ENCODE results near the gene AK9. TPM values are rescaled to one million over a fixed set of nuclear protein-coding genes. Genes with fewer than 3 reads are reported as not detected.

The AK9 gene
- total RNA-seq, 1 experiment from 2014 or later: 2.3 TPM

DNA sequence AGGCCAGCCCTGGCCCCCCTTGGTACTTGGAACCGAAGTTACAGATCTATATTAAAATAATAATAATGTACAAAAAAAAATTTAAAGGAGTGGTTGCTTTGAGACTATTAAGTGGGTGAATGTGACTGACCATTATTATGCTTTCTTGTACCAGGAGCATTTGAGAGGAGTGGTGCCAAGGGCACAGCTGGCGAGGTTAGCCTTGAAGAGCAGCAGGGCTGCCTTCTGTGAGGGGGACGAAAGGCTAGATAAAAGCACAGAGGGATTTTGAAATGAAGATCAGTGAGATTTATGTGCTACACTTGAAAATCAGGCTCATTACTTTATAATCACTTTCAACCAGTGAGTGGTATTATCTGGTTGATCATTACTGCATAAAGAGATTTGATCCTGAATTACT is 48.7 kb upstream of the AK9 start:
- Histone ChIP-seq H3K36me3 (ENCODE audit: control insufficient read depth, insufficient read depth, low read length) (no peaks in the 10 kb centered on the region), H3K27ac (ENCODE audit: low read length) (no peak overlapping the region), H3K9me3 (ENCODE audit: control insufficient read depth, insufficient read depth, low read depth, low read length) (no peaks in the 10 kb centered on the region), H3K4me3 (ENCODE audit: low read depth in 2 of 2, low read length in 2 of 2) (no peak overlapping the region), H3K4me1 (ENCODE audit: control insufficient read depth, insufficient read depth, low read length) (no peaks in the 10 kb centered on the region), H3K27me3 (ENCODE audit: control insufficient read depth, insufficient read depth, low read length) (no peaks in the 10 kb centered on the region)
- BruUV-seq (replicated peaks): no TSS peak
- ATAC-seq (no peak), DNase-seq (ENCODE audit: low read depth, low spot score) (no peak)
- in situ Hi-C loops (cut with HindIII; ENCODE audit: low pct_unique_long_range_greater_than_20kb, low sequenced_read_pairs): no loop called here
- TF ChIP-seq, protein P1, sequence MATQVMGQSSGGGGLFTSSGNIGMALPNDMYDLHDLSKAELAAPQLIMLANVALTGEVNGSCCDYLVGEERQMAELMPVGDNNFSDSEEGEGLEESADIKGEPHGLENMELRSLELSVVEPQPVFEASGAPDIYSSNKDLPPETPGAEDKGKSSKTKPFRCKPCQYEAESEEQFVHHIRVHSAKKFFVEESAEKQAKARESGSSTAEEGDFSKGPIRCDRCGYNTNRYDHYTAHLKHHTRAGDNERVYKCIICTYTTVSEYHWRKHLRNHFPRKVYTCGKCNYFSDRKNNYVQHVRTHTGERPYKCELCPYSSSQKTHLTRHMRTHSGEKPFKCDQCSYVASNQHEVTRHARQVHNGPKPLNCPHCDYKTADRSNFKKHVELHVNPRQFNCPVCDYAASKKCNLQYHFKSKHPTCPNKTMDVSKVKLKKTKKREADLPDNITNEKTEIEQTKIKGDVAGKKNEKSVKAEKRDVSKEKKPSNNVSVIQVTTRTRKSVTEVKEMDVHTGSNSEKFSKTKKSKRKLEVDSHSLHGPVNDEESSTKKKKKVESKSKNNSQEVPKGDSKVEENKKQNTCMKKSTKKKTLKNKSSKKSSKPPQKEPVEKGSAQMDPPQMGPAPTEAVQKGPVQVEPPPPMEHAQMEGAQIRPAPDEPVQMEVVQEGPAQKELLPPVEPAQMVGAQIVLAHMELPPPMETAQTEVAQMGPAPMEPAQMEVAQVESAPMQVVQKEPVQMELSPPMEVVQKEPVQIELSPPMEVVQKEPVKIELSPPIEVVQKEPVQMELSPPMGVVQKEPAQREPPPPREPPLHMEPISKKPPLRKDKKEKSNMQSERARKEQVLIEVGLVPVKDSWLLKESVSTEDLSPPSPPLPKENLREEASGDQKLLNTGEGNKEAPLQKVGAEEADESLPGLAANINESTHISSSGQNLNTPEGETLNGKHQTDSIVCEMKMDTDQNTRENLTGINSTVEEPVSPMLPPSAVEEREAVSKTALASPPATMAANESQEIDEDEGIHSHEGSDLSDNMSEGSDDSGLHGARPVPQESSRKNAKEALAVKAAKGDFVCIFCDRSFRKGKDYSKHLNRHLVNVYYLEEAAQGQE (IDR thresholded peaks at IDR 0.05; ENCODE audit: insufficient read depth in 1 of 2, low read depth in 2 of 2, low read length in 1 of 2): no peak
- TF ChIP-seq TCF7L2 (IDR thresholded peaks at IDR 0.05; ENCODE audit: low read depth, low read length) (no peak), POLR2AphosphoS5 (IDR thresholded peaks at IDR 0.05; ENCODE audit: low read depth, low read length) (no peak), SIN3A (IDR thresholded peaks at IDR 0.05; ENCODE audit: borderline replicate concordance, insufficient read depth, low read depth, low read length) (no peak)
- TF ChIP-seq, protein P2, sequence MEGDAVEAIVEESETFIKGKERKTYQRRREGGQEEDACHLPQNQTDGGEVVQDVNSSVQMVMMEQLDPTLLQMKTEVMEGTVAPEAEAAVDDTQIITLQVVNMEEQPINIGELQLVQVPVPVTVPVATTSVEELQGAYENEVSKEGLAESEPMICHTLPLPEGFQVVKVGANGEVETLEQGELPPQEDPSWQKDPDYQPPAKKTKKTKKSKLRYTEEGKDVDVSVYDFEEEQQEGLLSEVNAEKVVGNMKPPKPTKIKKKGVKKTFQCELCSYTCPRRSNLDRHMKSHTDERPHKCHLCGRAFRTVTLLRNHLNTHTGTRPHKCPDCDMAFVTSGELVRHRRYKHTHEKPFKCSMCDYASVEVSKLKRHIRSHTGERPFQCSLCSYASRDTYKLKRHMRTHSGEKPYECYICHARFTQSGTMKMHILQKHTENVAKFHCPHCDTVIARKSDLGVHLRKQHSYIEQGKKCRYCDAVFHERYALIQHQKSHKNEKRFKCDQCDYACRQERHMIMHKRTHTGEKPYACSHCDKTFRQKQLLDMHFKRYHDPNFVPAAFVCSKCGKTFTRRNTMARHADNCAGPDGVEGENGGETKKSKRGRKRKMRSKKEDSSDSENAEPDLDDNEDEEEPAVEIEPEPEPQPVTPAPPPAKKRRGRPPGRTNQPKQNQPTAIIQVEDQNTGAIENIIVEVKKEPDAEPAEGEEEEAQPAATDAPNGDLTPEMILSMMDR (IDR thresholded peaks at IDR 0.05): no peak
- POLR2A ChIA-PET: no interaction called here
- intact Hi-C loops (cut with micrococcal nuclease; ENCODE audit: unreplicated experiment): no loop called here
- CTCF ChIA-PET: no interaction called here

DNA sequence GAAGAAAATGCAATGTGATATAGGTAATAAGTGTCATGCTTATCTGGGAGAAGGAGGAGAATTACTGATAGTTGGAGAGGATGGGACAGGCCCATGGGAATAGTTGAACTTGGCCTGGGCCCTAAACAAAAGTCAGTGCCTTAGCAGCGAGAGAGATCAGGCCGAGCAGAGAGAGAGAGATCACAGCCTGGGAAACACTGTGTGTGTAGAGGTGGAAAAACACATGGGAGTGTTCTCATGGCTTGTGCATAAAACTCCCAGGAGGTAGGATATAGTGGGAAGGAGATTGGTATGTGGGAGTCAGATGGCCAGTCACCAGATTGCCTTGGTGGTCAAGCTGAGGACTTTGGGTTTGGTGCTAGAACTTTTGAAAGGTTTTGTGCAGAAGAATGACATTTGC is 47.7 kb upstream of the AK9 start:
- H3K4me3 ChIP-seq (ENCODE audit: low read depth in 2 of 2, low read length in 2 of 2): no peak overlapping the region
- H3K27ac ChIP-seq (ENCODE audit: low read length): no peak overlapping the region
- BruUV-seq (replicated peaks): no TSS peak
- H3K4me1 ChIP-seq (ENCODE audit: control insufficient read depth, insufficient read depth, low read length): no peaks in the 10 kb centered on the region
- H3K27me3 ChIP-seq (ENCODE audit: control insufficient read depth, insufficient read depth, low read length): no peaks in the 10 kb centered on the region
- CTCF ChIA-PET: no interaction called here
- no peak for DNase-seq (ENCODE audit: low read depth, low spot score)
- H3K36me3 ChIP-seq (ENCODE audit: control insufficient read depth, insufficient read depth, low read length): no peaks in the 10 kb centered on the region
- no peaks in the 10 kb centered on the region for H3K9me3 ChIP-seq (ENCODE audit: control insufficient read depth, insufficient read depth, low read depth, low read length)
- ATAC-seq: no peak
- POLR2A ChIA-PET: no interaction called here
- in situ Hi-C loops (cut with HindIII; ENCODE audit: low pct_unique_long_range_greater_than_20kb, low sequenced_read_pairs): no loop called here
- intact Hi-C loops (cut with micrococcal nuclease; ENCODE audit: unreplicated experiment): no loop called here
- no peak for TF ChIP-seq POLR2AphosphoS5 (IDR thresholded peaks at IDR 0.05; ENCODE audit: low read depth, low read length)
- TF ChIP-seq, protein P2 (IDR thresholded peaks at IDR 0.05): no peak
- no peak for TF ChIP-seq SIN3A (IDR thresholded peaks at IDR 0.05; ENCODE audit: borderline replicate concordance, insufficient read depth, low read depth, low read length)
- TF ChIP-seq, protein P1 (IDR thresholded peaks at IDR 0.05; ENCODE audit: insufficient read depth in 1 of 2, low read depth in 2 of 2, low read length in 1 of 2): no peak
- TF ChIP-seq TCF7L2 (IDR thresholded peaks at IDR 0.05; ENCODE audit: low read depth, low read length): no peak
